ENCODE measurements around the gene ZSCAN5A. TPM values are rescaled to one million over a fixed set of nuclear protein-coding genes. Genes with fewer than 3 reads are reported as not detected.

Gene ZSCAN5A
- total RNA-seq, 1 experiment from 2014 or later: 10.4 TPM

DNA sequence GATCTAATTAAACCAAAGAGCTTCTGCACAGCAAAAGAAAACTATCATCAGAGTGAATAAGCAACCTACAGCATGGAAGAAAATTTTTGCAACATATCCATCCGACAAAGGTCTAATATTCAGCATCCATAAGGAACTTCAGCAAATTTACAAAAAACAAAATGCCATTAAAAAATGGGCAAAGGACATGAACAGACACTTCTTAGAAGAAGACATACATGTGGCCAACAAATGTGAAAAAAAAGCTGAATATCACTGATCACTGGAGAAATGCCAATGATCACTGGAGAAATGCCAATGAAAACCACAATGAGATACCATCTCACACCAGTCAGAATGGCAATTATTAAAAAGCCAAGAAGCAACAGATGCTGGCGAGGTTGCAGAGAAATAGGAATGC, 46.2 kb upstream of the ZSCAN5A start:
- DNase-seq (ENCODE audit: low spot score): no peak
- H3K4me1 Mint-ChIP-seq: no peaks in the 10 kb centered on the region
- no peak for ATAC-seq
- TF ChIP-seq RORB (CRISPR knock-in tag; IDR thresholded peaks at IDR 0.05): no peak
- TF ChIP-seq, protein P1, sequence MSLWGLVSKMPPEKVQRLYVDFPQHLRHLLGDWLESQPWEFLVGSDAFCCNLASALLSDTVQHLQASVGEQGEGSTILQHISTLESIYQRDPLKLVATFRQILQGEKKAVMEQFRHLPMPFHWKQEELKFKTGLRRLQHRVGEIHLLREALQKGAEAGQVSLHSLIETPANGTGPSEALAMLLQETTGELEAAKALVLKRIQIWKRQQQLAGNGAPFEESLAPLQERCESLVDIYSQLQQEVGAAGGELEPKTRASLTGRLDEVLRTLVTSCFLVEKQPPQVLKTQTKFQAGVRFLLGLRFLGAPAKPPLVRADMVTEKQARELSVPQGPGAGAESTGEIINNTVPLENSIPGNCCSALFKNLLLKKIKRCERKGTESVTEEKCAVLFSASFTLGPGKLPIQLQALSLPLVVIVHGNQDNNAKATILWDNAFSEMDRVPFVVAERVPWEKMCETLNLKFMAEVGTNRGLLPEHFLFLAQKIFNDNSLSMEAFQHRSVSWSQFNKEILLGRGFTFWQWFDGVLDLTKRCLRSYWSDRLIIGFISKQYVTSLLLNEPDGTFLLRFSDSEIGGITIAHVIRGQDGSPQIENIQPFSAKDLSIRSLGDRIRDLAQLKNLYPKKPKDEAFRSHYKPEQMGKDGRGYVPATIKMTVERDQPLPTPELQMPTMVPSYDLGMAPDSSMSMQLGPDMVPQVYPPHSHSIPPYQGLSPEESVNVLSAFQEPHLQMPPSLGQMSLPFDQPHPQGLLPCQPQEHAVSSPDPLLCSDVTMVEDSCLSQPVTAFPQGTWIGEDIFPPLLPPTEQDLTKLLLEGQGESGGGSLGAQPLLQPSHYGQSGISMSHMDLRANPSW (CRISPR knock-in tag; conservative IDR thresholded peaks at IDR 0.05; ENCODE audit: low read depth): no peak
- no peak for TF ChIP-seq TEAD4 (CRISPR knock-in tag; IDR thresholded peaks at IDR 0.05)
- TF ChIP-seq NFATC4 (CRISPR knock-in tag; IDR thresholded peaks at IDR 0.05): no peak
- ChIA-PET POLR2A (no interaction called here), CTCF (no interaction called here)
- no peaks in the 10 kb centered on the region; the same call in 1 of the 2 replicates for H3K27me3 Mint-ChIP-seq (ENCODE audit: low read depth)
- peaks cover 67% of the 10 kb centered on the region for H3K9me3 Mint-ChIP-seq
- H3K4me3 Mint-ChIP-seq: no peak overlapping the region
- no peak overlapping the region for H3K27ac Mint-ChIP-seq
- peaks cover 69% of the 10 kb centered on the region for H3K36me3 Mint-ChIP-seq

DNA sequence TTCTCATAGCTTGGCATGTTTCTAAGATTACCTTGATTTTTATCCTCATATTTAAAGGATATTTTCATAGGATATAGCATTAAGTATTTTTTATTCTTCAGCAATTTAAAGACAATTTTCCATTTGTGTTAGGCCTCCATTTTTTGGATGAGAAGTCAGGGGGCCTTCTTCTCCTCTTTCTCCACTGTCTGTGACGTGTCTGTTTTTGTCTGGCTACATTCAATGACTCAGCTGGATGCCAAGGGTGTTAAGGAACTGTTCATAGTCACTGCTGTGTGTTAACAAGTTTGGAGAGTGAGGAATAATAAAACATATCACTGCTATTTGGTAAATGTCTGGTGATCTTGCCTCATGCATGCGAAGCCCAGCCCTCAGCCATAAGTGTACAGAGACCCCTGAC, 42.3 kb upstream of the ZSCAN5A start:
- Mint-ChIP-seq H3K4me1 (0 out of 2 replicates have a peak, but pooled peaks cover 4% of the 10 kb centered on the region), H3K4me3 (no peak overlapping the region), H3K27me3 (ENCODE audit: low read depth) (no peaks in the 10 kb centered on the region; the same call in 1 of the 2 replicates), H3K9me3 (peaks cover 38% of the 10 kb centered on the region), H3K36me3 (peaks cover 37% of the 10 kb centered on the region), H3K27ac (no peak overlapping the region)
- no peak for DNase-seq (ENCODE audit: low spot score)
- no peak for TF ChIP-seq NFYB (CRISPR knock-in tag; conservative IDR thresholded peaks at IDR 0.05; ENCODE audit: low read depth)
- no peak for TF ChIP-seq KAT7 (CRISPR knock-in tag; IDR thresholded peaks at IDR 0.05; ENCODE audit: borderline replicate concordance)
- TF ChIP-seq, protein P2, sequence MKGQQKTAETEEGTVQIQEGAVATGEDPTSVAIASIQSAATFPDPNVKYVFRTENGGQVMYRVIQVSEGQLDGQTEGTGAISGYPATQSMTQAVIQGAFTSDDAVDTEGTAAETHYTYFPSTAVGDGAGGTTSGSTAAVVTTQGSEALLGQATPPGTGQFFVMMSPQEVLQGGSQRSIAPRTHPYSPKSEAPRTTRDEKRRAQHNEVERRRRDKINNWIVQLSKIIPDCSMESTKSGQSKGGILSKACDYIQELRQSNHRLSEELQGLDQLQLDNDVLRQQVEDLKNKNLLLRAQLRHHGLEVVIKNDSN (CRISPR knock-in tag; IDR thresholded peaks at IDR 0.05): no peak
- TF ChIP-seq, protein P3, sequence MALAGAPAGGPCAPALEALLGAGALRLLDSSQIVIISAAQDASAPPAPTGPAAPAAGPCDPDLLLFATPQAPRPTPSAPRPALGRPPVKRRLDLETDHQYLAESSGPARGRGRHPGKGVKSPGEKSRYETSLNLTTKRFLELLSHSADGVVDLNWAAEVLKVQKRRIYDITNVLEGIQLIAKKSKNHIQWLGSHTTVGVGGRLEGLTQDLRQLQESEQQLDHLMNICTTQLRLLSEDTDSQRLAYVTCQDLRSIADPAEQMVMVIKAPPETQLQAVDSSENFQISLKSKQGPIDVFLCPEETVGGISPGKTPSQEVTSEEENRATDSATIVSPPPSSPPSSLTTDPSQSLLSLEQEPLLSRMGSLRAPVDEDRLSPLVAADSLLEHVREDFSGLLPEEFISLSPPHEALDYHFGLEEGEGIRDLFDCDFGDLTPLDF (CRISPR knock-in tag; IDR thresholded peaks at IDR 0.05): no peak
- TF ChIP-seq, protein P4, sequence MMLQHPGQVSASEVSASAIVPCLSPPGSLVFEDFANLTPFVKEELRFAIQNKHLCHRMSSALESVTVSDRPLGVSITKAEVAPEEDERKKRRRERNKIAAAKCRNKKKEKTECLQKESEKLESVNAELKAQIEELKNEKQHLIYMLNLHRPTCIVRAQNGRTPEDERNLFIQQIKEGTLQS (CRISPR knock-in tag; conservative IDR thresholded peaks at IDR 0.05): no peak
- TF ChIP-seq ZNF121 (CRISPR knock-in tag; IDR thresholded peaks at IDR 0.05): no peak
- no peak for TF ChIP-seq MXD4 (CRISPR knock-in tag; IDR thresholded peaks at IDR 0.05; ENCODE audit: borderline replicate concordance)
- POLR2A ChIA-PET: no interaction called here
- no peak for ATAC-seq
- CTCF ChIA-PET: no interaction called here

DNA sequence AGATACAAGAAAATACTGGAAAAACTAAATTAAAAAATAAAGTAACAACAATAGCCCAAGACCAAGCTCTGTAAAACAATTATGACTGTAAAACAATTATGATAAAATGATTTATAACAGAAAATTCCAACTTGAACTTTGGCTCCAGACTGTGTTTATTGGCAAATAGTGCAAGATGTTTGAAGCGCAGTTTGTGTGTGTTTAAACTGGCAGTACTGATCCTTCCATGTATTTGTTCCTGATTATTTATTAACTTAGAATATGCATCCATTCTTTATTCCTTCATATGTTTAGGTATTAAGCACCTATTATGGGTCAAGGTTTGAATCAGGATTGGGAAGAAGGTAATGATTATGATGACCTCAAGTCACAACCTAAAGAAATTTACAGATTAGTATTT, 40.9 kb upstream of the ZSCAN5A start:
- POLR2A ChIA-PET: no interaction called here
- no peak overlapping the region for H3K4me3 Mint-ChIP-seq
- no peaks in the 10 kb centered on the region; the same call in 1 of the 2 replicates for H3K27me3 Mint-ChIP-seq (ENCODE audit: low read depth)
- H3K36me3 Mint-ChIP-seq: peaks cover 25% of the 10 kb centered on the region
- ATAC-seq (no peak), DNase-seq (ENCODE audit: low spot score) (no peak)
- CTCF ChIA-PET: interaction anchor here (0.5 kb wide), 1 partner anchor 156 kb away, joined by 4 read pairs; no protein-coding TSS in a partner anchor
- H3K4me1 Mint-ChIP-seq: peaks cover 15% of the 10 kb centered on the region
- peaks cover 27% of the 10 kb centered on the region for H3K9me3 Mint-ChIP-seq
- H3K27ac Mint-ChIP-seq: no peak overlapping the region
- TF ChIP-seq, protein P5, sequence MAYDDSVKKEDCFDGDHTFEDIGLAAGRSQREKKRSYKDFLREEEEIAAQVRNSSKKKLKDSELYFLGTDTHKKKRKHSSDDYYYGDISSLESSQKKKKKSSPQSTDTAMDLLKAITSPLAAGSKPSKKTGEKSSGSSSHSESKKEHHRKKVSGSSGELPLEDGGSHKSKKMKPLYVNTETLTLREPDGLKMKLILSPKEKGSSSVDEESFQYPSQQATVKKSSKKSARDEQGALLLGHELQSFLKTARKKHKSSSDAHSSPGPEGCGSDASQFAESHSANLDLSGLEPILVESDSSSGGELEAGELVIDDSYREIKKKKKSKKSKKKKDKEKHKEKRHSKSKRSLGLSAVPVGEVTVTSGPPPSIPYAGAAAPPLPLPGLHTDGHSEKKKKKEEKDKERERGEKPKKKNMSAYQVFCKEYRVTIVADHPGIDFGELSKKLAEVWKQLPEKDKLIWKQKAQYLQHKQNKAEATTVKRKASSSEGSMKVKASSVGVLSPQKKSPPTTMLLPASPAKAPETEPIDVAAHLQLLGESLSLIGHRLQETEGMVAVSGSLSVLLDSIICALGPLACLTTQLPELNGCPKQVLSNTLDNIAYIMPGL (CRISPR knock-in tag; IDR thresholded peaks at IDR 0.05): no peak
- TF ChIP-seq ZNF138 (CRISPR knock-in tag; conservative IDR thresholded peaks at IDR 0.05) (no peak), CREM (CRISPR knock-in tag; IDR thresholded peaks at IDR 0.05) (no peak), KAT7 (CRISPR knock-in tag; IDR thresholded peaks at IDR 0.05; ENCODE audit: borderline replicate concordance) (no peak), ZNF121 (CRISPR knock-in tag; IDR thresholded peaks at IDR 0.05) (no peak), ZNF396 (CRISPR knock-in tag; IDR thresholded peaks at IDR 0.05; ENCODE audit: borderline replicate concordance) (no peak)
- TF ChIP-seq, protein P6, sequence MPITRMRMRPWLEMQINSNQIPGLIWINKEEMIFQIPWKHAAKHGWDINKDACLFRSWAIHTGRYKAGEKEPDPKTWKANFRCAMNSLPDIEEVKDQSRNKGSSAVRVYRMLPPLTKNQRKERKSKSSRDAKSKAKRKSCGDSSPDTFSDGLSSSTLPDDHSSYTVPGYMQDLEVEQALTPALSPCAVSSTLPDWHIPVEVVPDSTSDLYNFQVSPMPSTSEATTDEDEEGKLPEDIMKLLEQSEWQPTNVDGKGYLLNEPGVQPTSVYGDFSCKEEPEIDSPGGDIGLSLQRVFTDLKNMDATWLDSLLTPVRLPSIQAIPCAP (CRISPR knock-in tag; IDR thresholded peaks at IDR 0.05): no peak
- TF ChIP-seq, protein P7, sequence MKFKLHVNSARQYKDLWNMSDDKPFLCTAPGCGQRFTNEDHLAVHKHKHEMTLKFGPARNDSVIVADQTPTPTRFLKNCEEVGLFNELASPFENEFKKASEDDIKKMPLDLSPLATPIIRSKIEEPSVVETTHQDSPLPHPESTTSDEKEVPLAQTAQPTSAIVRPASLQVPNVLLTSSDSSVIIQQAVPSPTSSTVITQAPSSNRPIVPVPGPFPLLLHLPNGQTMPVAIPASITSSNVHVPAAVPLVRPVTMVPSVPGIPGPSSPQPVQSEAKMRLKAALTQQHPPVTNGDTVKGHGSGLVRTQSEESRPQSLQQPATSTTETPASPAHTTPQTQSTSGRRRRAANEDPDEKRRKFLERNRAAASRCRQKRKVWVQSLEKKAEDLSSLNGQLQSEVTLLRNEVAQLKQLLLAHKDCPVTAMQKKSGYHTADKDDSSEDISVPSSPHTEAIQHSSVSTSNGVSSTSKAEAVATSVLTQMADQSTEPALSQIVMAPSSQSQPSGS (CRISPR knock-in tag; IDR thresholded peaks at IDR 0.05; ENCODE audit: borderline replicate concordance, low read depth): no peak
- TF ChIP-seq, protein P8, sequence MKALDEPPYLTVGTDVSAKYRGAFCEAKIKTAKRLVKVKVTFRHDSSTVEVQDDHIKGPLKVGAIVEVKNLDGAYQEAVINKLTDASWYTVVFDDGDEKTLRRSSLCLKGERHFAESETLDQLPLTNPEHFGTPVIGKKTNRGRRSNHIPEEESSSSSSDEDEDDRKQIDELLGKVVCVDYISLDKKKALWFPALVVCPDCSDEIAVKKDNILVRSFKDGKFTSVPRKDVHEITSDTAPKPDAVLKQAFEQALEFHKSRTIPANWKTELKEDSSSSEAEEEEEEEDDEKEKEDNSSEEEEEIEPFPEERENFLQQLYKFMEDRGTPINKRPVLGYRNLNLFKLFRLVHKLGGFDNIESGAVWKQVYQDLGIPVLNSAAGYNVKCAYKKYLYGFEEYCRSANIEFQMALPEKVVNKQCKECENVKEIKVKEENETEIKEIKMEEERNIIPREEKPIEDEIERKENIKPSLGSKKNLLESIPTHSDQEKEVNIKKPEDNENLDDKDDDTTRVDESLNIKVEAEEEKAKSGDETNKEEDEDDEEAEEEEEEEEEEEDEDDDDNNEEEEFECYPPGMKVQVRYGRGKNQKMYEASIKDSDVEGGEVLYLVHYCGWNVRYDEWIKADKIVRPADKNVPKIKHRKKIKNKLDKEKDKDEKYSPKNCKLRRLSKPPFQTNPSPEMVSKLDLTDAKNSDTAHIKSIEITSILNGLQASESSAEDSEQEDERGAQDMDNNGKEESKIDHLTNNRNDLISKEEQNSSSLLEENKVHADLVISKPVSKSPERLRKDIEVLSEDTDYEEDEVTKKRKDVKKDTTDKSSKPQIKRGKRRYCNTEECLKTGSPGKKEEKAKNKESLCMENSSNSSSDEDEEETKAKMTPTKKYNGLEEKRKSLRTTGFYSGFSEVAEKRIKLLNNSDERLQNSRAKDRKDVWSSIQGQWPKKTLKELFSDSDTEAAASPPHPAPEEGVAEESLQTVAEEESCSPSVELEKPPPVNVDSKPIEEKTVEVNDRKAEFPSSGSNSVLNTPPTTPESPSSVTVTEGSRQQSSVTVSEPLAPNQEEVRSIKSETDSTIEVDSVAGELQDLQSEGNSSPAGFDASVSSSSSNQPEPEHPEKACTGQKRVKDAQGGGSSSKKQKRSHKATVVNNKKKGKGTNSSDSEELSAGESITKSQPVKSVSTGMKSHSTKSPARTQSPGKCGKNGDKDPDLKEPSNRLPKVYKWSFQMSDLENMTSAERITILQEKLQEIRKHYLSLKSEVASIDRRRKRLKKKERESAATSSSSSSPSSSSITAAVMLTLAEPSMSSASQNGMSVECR (CRISPR knock-in tag; IDR thresholded peaks at IDR 0.05; ENCODE audit: borderline replicate concordance): no peak

Data from WTC11 (cell line).